HG03565 (cell line): ENCODE results near the gene PPM1D.
"Not testable (repeated sequence)": the region's sequence is repeated elsewhere in the genome, so short reads cannot be mapped to it uniquely, and the experiment has no call there.

Source experiments
- ATAC-seq: cut with Tn5 transposase; IDR thresholded peaks from one replicate; pipeline ENCODE4 v1.9.1; 2021; ENCODE audit warnings: mild to moderate bottlenecking, moderate library complexity; ENCODE audit not compliant: unreplicated experiment

The PPM1D gene

GRCh38 chr17:60593441-60594036 is 6.5 kb upstream of the PPM1D start:
- not testable (repeated sequence) for ATAC-seq

- ATAC-seq, result not testable (repeated sequence)
These were observed 5.8 kb upstream of the PPM1D start for GRCh38 chr17:60594170-60594569.

GRCh38 chr17:60594734-60595133 is 5.3 kb upstream of the PPM1D start:
- ATAC-seq, result no peak

DNA sequence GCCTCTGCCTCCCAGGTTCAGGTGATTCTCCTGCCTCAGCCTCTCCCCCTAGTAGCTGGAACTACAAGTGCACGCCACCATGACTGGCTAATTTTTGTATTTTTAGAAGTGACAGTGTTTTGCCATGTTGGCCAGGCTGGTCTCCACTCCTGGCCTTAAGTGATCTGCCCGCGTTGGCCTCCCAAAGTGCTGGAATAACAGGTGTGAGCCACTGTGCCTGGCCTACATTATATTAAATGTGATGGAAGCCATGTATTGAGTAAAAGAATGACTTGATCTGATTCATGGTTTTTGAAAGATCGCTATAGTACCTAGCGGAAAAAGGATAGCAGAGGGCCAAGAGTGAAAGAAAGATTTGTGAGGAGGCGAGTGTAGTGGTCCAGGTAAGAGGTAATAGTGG is 2.7 kb upstream of the PPM1D start:
- ATAC-seq, result no peak

- ATAC-seq, result no peak
These were observed 1.8 kb upstream of the PPM1D start for GRCh38 chr17:60598001-60598736.

DNA sequence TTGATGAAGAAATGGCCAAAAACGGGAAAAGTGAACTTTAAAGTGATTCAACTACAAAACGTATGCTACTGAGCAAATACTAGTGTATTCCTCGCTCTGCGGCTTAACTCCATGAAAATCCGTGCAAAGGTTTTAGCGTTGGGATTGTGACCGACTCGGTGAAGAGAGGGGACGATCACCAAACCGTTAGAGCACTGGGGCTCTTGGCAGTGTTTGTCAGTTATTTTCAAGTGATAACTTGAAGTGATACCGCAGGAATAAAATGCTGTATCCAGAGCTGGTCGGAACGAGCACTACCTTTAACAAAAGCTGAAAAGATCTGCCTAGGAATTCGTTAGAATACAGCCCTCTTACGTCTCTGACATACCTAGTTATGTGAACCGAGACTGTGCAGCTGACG is 773 bp upstream of the PPM1D start:
- ATAC-seq, result no peak

DNA sequence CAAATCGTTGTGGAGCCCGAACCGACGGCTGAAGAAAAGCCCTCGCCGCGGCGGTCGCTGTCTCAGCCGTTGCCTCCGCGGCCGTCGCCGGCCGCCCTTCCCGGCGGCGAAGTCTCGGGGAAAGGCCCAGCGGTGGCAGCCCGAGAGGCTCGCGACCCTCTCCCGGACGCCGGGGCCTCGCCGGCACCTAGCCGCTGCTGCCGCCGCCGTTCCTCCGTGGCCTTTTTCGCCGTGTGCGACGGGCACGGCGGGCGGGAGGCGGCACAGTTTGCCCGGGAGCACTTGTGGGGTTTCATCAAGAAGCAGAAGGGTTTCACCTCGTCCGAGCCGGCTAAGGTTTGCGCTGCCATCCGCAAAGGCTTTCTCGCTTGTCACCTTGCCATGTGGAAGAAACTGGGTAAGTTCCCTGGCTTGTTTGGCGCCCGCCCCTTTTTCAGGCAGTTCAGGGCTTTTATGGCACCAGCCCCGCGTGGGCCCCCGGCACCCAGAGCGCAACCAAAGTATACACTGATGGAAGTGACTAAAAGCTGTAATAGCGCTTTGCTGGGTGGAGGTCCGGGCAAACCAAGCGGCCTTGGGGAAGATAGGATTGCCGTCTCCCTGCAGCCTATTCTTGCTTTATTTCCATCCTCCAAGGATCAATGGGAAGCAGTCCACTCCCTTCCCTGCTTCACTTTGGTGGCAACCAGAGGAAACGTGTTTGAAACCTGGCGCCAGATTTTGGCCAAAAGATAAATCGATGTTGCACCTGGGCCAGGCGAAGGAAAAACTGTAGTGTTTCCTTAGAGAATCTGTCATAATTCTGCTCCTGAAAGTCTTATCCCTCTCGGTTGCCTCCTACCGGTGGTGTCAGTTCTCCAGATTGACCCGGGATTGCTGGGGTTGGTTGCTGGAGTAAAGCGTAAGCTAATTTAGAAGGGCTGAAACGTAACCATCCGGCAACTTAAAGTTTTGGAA is 775 bp downstream of the PPM1D start:
- no peak for ATAC-seq

DNA sequence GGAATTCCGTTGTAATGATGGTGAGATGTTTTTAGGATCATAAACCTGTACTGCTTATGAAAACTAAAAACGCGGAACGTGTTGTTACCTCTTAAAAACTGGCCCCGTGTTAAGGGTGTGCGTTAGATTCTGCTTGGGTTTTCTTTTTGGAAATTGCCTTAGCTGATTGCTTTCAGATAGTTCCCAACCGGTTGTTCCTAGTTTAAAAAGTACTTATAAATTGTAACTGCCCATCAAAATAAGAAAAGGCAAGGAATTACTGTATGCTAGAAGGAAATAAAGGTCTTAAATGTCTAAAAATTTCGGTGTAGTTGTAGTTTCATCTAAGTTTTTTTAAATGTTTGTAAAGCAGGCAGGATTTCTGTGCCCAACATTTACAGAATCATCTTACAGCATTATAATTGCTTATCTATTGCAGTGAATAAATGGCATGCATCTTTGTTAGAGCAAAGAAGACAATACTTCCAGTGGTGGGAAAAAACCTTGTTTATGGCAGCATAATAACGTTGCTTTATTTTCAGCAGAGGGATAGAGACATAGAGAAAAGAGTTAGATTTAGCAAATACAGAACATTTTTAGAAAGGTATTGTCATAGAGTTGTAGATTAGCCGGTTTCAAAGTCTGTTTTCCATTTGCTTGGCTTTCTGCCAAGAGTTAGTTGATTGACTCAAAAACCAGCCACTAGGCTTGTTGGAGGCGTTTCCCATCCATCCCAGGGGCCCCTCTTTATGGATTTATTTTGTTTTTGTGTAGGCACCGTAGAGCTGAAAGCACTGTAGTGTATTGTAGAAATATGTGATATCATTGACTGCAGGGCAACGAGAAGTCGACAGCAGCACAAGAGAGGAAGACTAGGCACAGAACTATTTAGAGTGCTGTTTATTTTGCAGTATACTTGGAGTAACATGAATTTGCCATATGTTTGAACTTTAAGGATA is 1.7 kb downstream of the PPM1D start:
- ATAC-seq, result no peak

DNA sequence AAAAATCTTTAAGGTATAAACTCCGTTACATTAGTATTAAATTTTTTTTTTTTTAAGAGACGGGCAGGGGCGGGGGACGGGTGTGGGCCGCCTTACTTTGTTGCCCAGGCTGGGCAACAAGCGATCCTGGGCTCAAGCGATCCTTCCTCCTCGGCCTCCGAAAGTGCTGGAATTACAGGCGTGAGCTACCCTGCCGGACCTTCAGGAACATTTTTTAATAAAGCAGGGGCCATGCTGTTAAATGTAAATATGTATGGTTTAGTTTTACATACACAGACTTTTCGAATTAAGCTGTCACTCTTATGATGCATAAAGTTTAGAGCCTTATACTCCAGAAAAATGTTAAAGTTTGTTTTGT is 2.4 kb downstream of the PPM1D start:
- no peak for ATAC-seq

- ATAC-seq, result no peak
These were observed 2.9 kb downstream of the PPM1D start for GRCh38 chr17:60602871-60603270.

DNA sequence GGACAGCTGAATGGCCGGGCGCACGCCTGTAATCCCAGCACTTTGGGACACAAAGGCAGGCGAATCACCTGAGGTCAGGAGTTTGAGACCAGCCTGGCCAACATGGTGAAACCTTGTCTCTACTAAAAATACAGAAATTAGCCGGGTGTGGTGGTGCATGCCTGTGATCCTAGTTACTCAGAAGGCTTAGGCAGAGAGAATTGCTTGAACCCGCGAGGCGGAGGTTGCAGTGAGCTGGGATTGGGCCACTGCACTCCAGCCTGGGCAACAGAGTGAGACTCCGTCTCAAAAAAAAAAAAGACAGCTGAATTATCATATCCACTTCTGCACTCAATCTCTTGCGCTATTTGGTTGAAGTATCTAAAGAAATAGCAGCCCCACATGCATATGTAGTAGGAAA is 3.5 kb downstream of the PPM1D start:
- ATAC-seq, result not testable (repeated sequence)

GRCh38 chr17:60604686-60605334 is 4.8 kb downstream of the PPM1D start:
- ATAC-seq, result no peak

GRCh38 chr17:60606036-60606435 is 6.0 kb downstream of the PPM1D start:
- ATAC-seq, result no peak

DNA sequence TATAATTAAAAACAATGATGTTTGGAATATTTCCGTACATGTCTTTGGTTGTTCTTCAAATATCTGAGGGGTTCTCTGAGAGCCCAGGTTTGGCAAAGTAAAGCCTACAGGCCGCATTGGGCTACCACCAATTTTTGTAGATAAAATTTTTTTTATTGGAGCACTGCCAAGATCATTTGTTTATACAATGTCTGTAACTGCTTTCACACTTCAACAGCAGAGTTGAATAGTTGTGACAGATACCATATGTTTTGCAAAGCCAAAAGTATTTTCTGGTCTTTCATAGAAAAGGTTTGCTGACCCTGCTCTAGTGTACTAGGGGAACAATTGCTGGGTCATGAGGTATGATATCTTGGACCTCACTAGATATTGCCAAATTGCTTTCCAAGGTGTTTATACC is 10.5 kb downstream of the PPM1D start:
- ATAC-seq, result no peak

- ATAC-seq, result not testable (repeated sequence)
These were observed 11.3 kb downstream of the PPM1D start for GRCh38 chr17:60611321-60611720.

GRCh38 chr17:60613325-60613724 is 13.3 kb downstream of the PPM1D start:
- no peak for ATAC-seq

- ATAC-seq, result not testable (repeated sequence)
These were observed 13.8 kb downstream of the PPM1D start for GRCh38 chr17:60613796-60614195.

DNA sequence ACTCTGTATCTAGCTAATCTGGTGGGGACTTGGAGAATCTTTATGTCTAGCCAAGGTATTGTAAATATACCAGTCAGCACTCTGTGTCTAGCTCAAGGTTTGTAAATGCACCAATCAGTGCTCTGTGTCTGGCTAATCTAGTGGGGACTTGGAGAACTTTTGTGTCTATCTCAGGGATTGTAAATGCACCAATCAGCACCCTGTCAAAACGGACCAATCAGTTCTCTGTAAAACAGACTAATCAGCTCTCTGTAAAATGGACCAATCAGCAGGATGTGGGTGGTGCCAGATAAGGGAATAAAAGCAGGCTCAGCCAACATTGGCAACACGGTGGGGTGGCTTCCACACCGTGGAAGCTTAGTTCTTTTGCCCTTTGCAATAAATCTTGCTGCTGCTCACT is 14.3 kb downstream of the PPM1D start:
- not testable (repeated sequence) for ATAC-seq

DNA sequence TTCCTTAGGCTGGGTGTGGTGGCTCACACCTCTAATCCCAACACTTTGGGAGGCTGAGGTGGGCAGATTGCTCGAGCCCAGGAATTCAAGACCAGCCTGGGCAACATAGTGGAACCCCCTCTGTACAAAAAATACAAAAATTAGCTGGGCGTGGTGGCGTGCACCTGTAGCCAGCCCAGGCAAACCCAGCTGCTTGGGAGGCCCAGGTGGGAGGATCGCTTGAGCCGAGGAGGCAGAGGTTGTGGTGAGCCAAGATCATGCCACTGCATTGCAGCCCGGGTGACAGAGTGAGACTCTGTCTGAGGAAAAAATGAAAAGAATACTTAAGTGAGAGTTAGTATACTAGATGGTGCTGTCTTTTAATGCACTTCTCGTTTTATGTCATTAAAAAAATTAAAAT is 15.1 kb downstream of the PPM1D start:
- no peak for ATAC-seq

- ATAC-seq, result no peak
These were observed 15.8 kb downstream of the PPM1D start for GRCh38 chr17:60615840-60616239.
